K562 (cell line): ENCODE data around the gene NPB. TPM values are rescaled to one million over a fixed set of nuclear protein-coding genes. Genes with fewer than 3 reads are reported as not detected.

Experiments used
- CTBP1 ChIP-seq: fragments of 450-650 bp; IDR thresholded peaks from 2 replicates; pipeline ENCODE4 v1.6.1; 2016; ENCODE audit warnings: borderline replicate concordance
- MAZ ChIP-seq, 2 experiments: fragments of 450-650 bp in 1 of 2; sonication (generic) in 1 of 2; formaldehyde crosslinking; IDR thresholded peaks in 1 of 2; conservative IDR thresholded peaks in 1 of 2; 2 replicates each; pipeline versions ENCODE4 v1.4.0 to v1.5.0; 2020; ENCODE audit warnings: mild to moderate bottlenecking in 1 of 2, missing genetic modification reagents in 1 of 2
- MYNN ChIP-seq, 2 experiments: sonication (generic); formaldehyde crosslinking in 1 of 2; IDR thresholded peaks; 2 replicates each; pipeline versions ENCODE4 v1.5.0 to v1.6.1; 2016 to 2020; ENCODE audit warnings: antibody characterized with exemption in 1 of 2, missing genetic modification reagents in 1 of 2
- RAD21 ChIP-seq, 2 experiments: fragments of 250-450 bp in 1 of 2; fragments of 450-650 bp in 1 of 2; sonication (Bioruptor Pico) in 1 of 2; formaldehyde crosslinking in 1 of 2; IDR thresholded peaks in 1 of 2; conservative IDR thresholded peaks in 1 of 2; 2 replicates each; pipeline versions ENCODE4 v1.4.0 to v1.8.0; 2020 to 2022; ENCODE audit warnings: mild to moderate bottlenecking in 2 of 2, moderate library complexity in 1 of 2
- STAG1 ChIP-seq: sonication (generic); formaldehyde crosslinking; IDR thresholded peaks from 2 replicates; pipeline ENCODE4 v1.5.0; 2020; ENCODE audit warnings: missing genetic modification reagents, borderline replicate concordance
- ZBTB17 ChIP-seq: fragments of 450-650 bp; formaldehyde crosslinking; IDR thresholded peaks from 2 replicates; pipeline ENCODE4 v1.4.0; 2020; ENCODE audit warnings: mild to moderate bottlenecking
- ZNF174 ChIP-seq: fragments of 250-450 bp; sonication (Bioruptor Pico); IDR thresholded peaks from 2 replicates; pipeline ENCODE4 v1.4.0; 2020; ENCODE audit warnings: mild to moderate bottlenecking
- ZNF75A ChIP-seq: fragments of 450-650 bp; formaldehyde crosslinking; IDR thresholded peaks from 2 replicates; pipeline ENCODE4 v1.4.0; 2020; ENCODE audit warnings: mild to moderate bottlenecking
- polyA plus RNA-seq, 8 experiments: library from polyadenylated mRNA; depleted of rRNA in 4 of 8; stranded (reverse) in 5 of 8; unstranded in 3 of 8; fragments of >200 nt; fragmentation: Nextera tagmentation in 2 of 8; fragmentation: Illumina TruSeq in 1 of 8; extraction: Ambion mirVana in 2 of 8; extraction: Trizol in 1 of 8; gene quantifications; 2 replicates each; pipeline versions ENCODE4 v1.2.1 to v1.2.3, GENCODE V29; 2011 to 2014; ENCODE audit warnings: inconsistent platforms in 1 of 8, missing spikeins in 1 of 8
- total RNA-seq, 7 experiments: library from RNA; depleted of rRNA in 6 of 7; stranded (reverse); fragments of >200 nt in 6 of 7; fragmentation: Illumina TruSeq in 2 of 7; extraction: Trizol in 2 of 7; gene quantifications; 2 replicates each; pipeline versions ENCODE4 v1.2.1 to v1.2.3, GENCODE V29; 2011 to 2021; ENCODE audit warnings: low replicate concordance in 1 of 7
- TF ChIP-seq, protein P1 (sequence below): sonication (generic); formaldehyde crosslinking; IDR thresholded peaks from 2 replicates; pipeline ENCODE4 v1.8.0; 2023; ENCODE audit warnings: mild to moderate bottlenecking, missing genetic modification reagents
- TF ChIP-seq, protein P2 (sequence below): fragments of 200-800 bp; sonication (Bioruptor generic); IDR thresholded peaks from 2 replicates; pipeline ENCODE4 v1.6.1; 2017; ENCODE audit warnings: missing genetic modification characterization, missing compliant biosample characterization
- TF ChIP-seq, protein P3 (sequence below): fragments of 450-650 bp; IDR thresholded peaks from 2 replicates; pipeline ENCODE4 v1.7.1; 2018; ENCODE audit warnings: mild to moderate bottlenecking, low read depth; ENCODE audit not compliant: partially characterized antibody
- TF ChIP-seq, protein P4 (sequence below): sonication (generic); formaldehyde crosslinking; IDR thresholded peaks from 2 replicates; pipeline ENCODE4 v1.8.1; 2023; ENCODE audit warnings: missing genetic modification reagents, mild to moderate bottlenecking, borderline replicate concordance

The NPB gene
- total and polyA plus RNA-seq, 9 of the 15 experiments (the other 6 are each of a cell fraction or from before 2014, with no cell fraction given) = 0.03 to 0.61 (median 0.14) TPM; not detected in 2

DNA sequence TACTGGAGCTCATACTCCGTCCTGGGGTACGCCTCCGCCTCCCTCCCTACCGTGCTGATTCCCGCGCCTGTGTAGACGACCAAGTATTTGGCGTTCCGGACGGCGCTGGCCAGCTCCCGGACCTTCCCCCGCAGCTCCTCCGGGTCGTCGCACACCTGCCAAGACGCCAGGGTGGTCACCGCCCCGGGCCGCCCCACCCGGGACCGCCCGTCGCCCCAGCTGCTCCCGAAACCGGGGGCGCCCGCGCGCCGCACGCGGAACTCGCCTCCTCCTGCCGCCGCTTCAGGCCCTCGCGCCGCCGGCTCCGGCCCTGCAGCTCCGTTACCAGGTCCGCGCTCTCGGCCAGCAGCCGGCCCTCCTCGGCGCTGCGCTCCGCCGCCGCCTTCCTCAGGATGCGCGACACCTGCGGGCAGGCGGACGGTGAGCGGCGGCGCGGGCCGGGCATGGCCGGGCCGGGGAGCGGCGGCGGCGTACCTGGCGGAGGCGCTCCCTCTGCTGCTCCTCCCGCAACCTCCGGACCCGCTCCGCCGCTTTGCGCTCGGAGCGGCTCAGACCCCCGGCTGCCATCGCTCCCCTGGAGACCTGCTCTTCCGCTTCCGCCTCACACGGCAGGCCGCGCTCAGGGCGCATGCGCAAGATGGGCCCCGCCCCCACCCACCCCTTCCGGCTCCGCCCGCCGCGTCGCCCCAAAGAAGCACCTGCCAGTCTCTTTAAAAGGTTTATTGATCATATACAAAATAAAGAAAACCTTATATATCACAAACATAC is 15.7 kb downstream of the NPB start, which contains the start of gene SIRT7 (continued):
- TF ChIP-seq MAZ (CRISPR knock-in tag; conservative IDR thresholded peaks at IDR 0.05 in 1 of 2, IDR thresholded peaks at IDR 0.05 in 1 of 2) = peak in 1 of 2 experiments; percentile 86; a peak in 3 of 4 replicates
- peak; percentile 73 for TF ChIP-seq CTBP1
- TF ChIP-seq, protein P1, sequence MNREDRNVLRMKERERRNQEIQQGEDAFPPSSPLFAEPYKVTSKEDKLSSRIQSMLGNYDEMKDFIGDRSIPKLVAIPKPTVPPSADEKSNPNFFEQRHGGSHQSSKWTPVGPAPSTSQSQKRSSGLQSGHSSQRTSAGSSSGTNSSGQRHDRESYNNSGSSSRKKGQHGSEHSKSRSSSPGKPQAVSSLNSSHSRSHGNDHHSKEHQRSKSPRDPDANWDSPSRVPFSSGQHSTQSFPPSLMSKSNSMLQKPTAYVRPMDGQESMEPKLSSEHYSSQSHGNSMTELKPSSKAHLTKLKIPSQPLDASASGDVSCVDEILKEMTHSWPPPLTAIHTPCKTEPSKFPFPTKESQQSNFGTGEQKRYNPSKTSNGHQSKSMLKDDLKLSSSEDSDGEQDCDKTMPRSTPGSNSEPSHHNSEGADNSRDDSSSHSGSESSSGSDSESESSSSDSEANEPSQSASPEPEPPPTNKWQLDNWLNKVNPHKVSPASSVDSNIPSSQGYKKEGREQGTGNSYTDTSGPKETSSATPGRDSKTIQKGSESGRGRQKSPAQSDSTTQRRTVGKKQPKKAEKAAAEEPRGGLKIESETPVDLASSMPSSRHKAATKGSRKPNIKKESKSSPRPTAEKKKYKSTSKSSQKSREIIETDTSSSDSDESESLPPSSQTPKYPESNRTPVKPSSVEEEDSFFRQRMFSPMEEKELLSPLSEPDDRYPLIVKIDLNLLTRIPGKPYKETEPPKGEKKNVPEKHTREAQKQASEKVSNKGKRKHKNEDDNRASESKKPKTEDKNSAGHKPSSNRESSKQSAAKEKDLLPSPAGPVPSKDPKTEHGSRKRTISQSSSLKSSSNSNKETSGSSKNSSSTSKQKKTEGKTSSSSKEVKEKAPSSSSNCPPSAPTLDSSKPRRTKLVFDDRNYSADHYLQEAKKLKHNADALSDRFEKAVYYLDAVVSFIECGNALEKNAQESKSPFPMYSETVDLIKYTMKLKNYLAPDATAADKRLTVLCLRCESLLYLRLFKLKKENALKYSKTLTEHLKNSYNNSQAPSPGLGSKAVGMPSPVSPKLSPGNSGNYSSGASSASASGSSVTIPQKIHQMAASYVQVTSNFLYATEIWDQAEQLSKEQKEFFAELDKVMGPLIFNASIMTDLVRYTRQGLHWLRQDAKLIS (CRISPR knock-in tag) = 0 out of 2 replicates have a peak, but pooled peaks have one; percentile 19
- no peak for TF ChIP-seq STAG1 (CRISPR knock-in tag)
- TF ChIP-seq RAD21 (CRISPR knock-in tag; conservative IDR thresholded peaks at IDR 0.05 in 1 of 2, IDR thresholded peaks at IDR 0.05 in 1 of 2) = 0 out of 4 replicates have a peak, but pooled peaks of 1 of the 2 experiments have one; percentile 17
- TF ChIP-seq ZBTB17 = peak; percentile 66; the same call in 1 of the 2 replicates
- TF ChIP-seq ZNF174 (CRISPR knock-in tag) = no peak
- TF ChIP-seq, protein P2, sequence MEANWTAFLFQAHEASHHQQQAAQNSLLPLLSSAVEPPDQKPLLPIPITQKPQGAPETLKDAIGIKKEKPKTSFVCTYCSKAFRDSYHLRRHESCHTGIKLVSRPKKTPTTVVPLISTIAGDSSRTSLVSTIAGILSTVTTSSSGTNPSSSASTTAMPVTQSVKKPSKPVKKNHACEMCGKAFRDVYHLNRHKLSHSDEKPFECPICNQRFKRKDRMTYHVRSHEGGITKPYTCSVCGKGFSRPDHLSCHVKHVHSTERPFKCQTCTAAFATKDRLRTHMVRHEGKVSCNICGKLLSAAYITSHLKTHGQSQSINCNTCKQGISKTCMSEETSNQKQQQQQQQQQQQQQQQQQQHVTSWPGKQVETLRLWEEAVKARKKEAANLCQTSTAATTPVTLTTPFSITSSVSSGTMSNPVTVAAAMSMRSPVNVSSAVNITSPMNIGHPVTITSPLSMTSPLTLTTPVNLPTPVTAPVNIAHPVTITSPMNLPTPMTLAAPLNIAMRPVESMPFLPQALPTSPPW (CRISPR knock-in tag) = peak; percentile 55
- TF ChIP-seq ZNF75A (CRISPR knock-in tag) = no peak
- 0 out of 2 replicates have a peak, but pooled peaks have one; percentile 43 for TF ChIP-seq MYNN (IDR thresholded peaks at IDR 0.05)
- TF ChIP-seq MYNN (CRISPR knock-in tag; IDR thresholded peaks at IDR 0.05) = no peak
- TF ChIP-seq, protein P3, sequence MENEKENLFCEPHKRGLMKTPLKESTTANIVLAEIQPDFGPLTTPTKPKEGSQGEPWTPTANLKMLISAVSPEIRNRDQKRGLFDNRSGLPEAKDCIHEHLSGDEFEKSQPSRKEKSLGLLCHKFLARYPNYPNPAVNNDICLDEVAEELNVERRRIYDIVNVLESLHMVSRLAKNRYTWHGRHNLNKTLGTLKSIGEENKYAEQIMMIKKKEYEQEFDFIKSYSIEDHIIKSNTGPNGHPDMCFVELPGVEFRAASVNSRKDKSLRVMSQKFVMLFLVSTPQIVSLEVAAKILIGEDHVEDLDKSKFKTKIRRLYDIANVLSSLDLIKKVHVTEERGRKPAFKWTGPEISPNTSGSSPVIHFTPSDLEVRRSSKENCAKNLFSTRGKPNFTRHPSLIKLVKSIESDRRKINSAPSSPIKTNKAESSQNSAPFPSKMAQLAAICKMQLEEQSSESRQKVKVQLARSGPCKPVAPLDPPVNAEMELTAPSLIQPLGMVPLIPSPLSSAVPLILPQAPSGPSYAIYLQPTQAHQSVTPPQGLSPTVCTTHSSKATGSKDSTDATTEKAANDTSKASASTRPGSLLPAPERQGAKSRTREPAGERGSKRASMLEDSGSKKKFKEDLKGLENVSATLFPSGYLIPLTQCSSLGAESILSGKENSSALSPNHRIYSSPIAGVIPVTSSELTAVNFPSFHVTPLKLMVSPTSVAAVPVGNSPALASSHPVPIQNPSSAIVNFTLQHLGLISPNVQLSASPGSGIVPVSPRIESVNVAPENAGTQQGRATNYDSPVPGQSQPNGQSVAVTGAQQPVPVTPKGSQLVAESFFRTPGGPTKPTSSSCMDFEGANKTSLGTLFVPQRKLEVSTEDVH = no peak
- TF ChIP-seq, protein P4, sequence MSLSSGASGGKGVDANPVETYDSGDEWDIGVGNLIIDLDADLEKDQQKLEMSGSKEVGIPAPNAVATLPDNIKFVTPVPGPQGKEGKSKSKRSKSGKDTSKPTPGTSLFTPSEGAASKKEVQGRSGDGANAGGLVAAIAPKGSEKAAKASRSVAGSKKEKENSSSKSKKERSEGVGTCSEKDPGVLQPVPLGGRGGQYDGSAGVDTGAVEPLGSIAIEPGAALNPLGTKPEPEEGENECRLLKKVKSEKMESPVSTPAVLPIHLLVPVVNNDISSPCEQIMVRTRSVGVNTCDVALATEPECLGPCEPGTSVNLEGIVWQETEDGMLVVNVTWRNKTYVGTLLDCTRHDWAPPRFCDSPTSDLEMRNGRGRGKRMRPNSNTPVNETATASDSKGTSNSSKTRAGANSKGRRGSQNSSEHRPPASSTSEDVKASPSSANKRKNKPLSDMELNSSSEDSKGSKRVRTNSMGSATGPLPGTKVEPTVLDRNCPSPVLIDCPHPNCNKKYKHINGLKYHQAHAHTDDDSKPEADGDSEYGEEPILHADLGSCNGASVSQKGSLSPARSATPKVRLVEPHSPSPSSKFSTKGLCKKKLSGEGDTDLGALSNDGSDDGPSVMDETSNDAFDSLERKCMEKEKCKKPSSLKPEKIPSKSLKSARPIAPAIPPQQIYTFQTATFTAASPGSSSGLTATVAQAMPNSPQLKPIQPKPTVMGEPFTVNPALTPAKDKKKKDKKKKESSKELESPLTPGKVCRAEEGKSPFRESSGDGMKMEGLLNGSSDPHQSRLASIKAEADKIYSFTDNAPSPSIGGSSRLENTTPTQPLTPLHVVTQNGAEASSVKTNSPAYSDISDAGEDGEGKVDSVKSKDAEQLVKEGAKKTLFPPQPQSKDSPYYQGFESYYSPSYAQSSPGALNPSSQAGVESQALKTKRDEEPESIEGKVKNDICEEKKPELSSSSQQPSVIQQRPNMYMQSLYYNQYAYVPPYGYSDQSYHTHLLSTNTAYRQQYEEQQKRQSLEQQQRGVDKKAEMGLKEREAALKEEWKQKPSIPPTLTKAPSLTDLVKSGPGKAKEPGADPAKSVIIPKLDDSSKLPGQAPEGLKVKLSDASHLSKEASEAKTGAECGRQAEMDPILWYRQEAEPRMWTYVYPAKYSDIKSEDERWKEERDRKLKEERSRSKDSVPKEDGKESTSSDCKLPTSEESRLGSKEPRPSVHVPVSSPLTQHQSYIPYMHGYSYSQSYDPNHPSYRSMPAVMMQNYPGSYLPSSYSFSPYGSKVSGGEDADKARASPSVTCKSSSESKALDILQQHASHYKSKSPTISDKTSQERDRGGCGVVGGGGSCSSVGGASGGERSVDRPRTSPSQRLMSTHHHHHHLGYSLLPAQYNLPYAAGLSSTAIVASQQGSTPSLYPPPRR = no peak
